ENCODE data around the gene DENND1B. TPM values are rescaled to one million over a fixed set of nuclear protein-coding genes. Genes with fewer than 3 reads are reported as not detected.

DENND1B gene
- total and polyA plus RNA-seq, 9 of the 15 experiments (the other 6 are each of a cell fraction or from before 2014, with no cell fraction given), result 2.1 to 12.1 (median 7.5) TPM

- TF ChIP-seq FOXK2 (conservative IDR thresholded peaks at IDR 0.05 in 1 of 2, IDR thresholded peaks at IDR 0.05 in 1 of 2; ENCODE audit: low read depth in 2 of 2) (no peak), KLF1 (tag; IDR thresholded peaks at IDR 0.05) (no peak), JUND (IDR thresholded peaks at IDR 0.05; ENCODE audit: borderline replicate concordance, low read depth, low read length) (peak; percentile 71; the same call in 1 of the 2 replicates), JUND (tag; IDR thresholded peaks at IDR 0.05; ENCODE audit: borderline replicate concordance, low read depth, low read length) (peak; percentile 73; the same call in 2 of the 3 replicates), SIN3A (IDR thresholded peaks at IDR 0.05; ENCODE audit: borderline replicate concordance in 2 of 2, control insufficient read depth in 1 of 2, low read depth in 2 of 2, low read length in 2 of 2) (no peak), FOSL1 (tag; conservative IDR thresholded peaks at IDR 0.05) (peak; percentile 86), HDAC3 (IDR thresholded peaks at IDR 0.05; ENCODE audit: borderline replicate concordance, partially characterized antibody) (no peak), SRSF7 (optimal IDR thresholded peaks at IDR 0.05; ENCODE audit: low read depth, low read length) (no peak), ARHGAP35 (IDR thresholded peaks at IDR 0.05; ENCODE audit: partially characterized antibody) (no peak), CBFA2T3 (IDR thresholded peaks at IDR 0.05) (peak; percentile 25; the same call in 1 of the 2 replicates), GMEB1 (CRISPR knock-in tag; IDR thresholded peaks at IDR 0.05) (no peak), MAFG (tag; conservative IDR thresholded peaks at IDR 0.05) (no peak), SIX5 (IDR thresholded peaks at IDR 0.05; ENCODE audit: borderline replicate concordance in 1 of 2, insufficient read depth in 1 of 2, low read depth in 1 of 2, low read length in 2 of 2) (no peak), ZNF121 (CRISPR knock-in tag; conservative IDR thresholded peaks at IDR 0.05) (no peak), YY1 (IDR thresholded peaks at IDR 0.05; ENCODE audit: borderline replicate concordance in 1 of 3, control insufficient read depth in 1 of 3, extremely low read depth in 1 of 3, insufficient read depth in 3 of 3, insufficient read length in 1 of 3, insufficient replicate concordance in 2 of 3, low read depth in 1 of 3, low read length in 2 of 3) (no peak), NFIC (IDR thresholded peaks at IDR 0.05) (no peak), SIRT6 (IDR thresholded peaks at IDR 0.05; ENCODE audit: low read depth, low read length) (no peak), CREM (IDR thresholded peaks at IDR 0.05; ENCODE audit: low read depth) (no peak), ELF1 (tag; IDR thresholded peaks at IDR 0.05) (no peak), RAD51 (IDR thresholded peaks at IDR 0.05; ENCODE audit: borderline replicate concordance, low read depth) (0 out of 2 replicates have a peak, but pooled peaks have one; percentile 32), TEAD1 (CRISPR knock-in tag; IDR thresholded peaks at IDR 0.05) (no peak), ZNF830 (CRISPR knock-in tag; IDR thresholded peaks at IDR 0.05) (no peak), MTF1 (CRISPR knock-in tag; IDR thresholded peaks at IDR 0.05; ENCODE audit: borderline replicate concordance) (no peak), MBD2 (IDR thresholded peaks at IDR 0.05; ENCODE audit: borderline replicate concordance, low read depth) (no peak), ATF4 (CRISPR knock-in tag; IDR thresholded peaks at IDR 0.05) (no peak), PHF20 (IDR thresholded peaks at IDR 0.05; ENCODE audit: partially characterized antibody) (no peak), SETDB1 (IDR thresholded peaks at IDR 0.05; ENCODE audit: low read length) (no peak)
Measured at GRCh38 chr1:197690074-197690473, 85.2 kb downstream of the DENND1B start (continued).
